Parathyroid adenoma (tissue), 2 donors: ENCODE measurements around the gene CERK.

Experiments
- H2AFZ ChIP-seq: fragments of 300-600 bp; sonication (generic); one replicate; pipeline ENCODE4 v1.7.0; 2017; ENCODE audit warnings: antibody characterized with exemption, mild to moderate bottlenecking
- H3K27ac ChIP-seq: fragments of 300-600 bp; sonication (generic); one replicate; pipeline ENCODE4 v1.7.0; 2017
- H3K27me3 ChIP-seq: fragments of 300-600 bp; sonication (generic); one replicate; pipeline ENCODE4 v1.7.0; 2017; ENCODE audit warnings: low read length; ENCODE audit not compliant: control insufficient read depth, insufficient read depth
- H3K36me3 ChIP-seq: fragments of 300-600 bp; sonication (generic); one replicate; pipeline ENCODE4 v1.7.0; 2017; ENCODE audit warnings: low read length; ENCODE audit not compliant: control insufficient read depth, insufficient read depth
- H3K4me1 ChIP-seq: fragments of 300-600 bp; sonication (generic); one replicate; pipeline ENCODE4 v1.7.0; 2017; ENCODE audit warnings: control low read depth
- H3K4me2 ChIP-seq: fragments of 300-600 bp; sonication (generic); one replicate; pipeline ENCODE4 v1.7.0; 2017; ENCODE audit warnings: low read length
- H3K4me3 ChIP-seq: fragments of 300-600 bp; sonication (generic); one replicate; pipeline ENCODE4 v1.7.0; 2017; ENCODE audit warnings: low read depth, low read length
- H3K79me2 ChIP-seq: fragments of 300-600 bp; sonication (generic); one replicate; pipeline ENCODE4 v1.7.0; 2017; ENCODE audit warnings: control low read depth
- H3K9ac ChIP-seq: fragments of 300-600 bp; sonication (generic); one replicate; pipeline ENCODE4 v1.7.0; 2017; ENCODE audit warnings: mild to moderate bottlenecking
- H3K9me3 ChIP-seq: fragments of 300-600 bp; sonication (generic); one replicate; pipeline ENCODE4 v1.7.0; 2017; ENCODE audit warnings: low read length; ENCODE audit not compliant: control insufficient read depth
- CTCF ChIP-seq: fragments of 300-600 bp; sonication (generic); IDR thresholded peaks from one replicate; pipeline ENCODE4 v1.7.0; 2017; ENCODE audit warnings: antibody characterized with exemption, mild to moderate bottlenecking
- donor health status: primary hyperparathyroidism.

CERK gene

GRCh38 chr22:46703171-46703995 lies 34.7 kb downstream of the CERK start:
- Histone ChIP-seq H2AFZ (no peak overlapping the region), H3K4me1 (no peaks in the 10 kb centered on the region), H3K4me3 (no peak overlapping the region), H3K9ac (no peak overlapping the region), H3K79me2 (no peaks in the 10 kb centered on the region), H3K4me2 (no peak overlapping the region), H3K27ac (no peak overlapping the region), H3K9me3 (no peaks in the 10 kb centered on the region), H3K36me3 (no peaks in the 10 kb centered on the region), H3K27me3 (no peaks in the 10 kb centered on the region)
- TF ChIP-seq CTCF = no peak

GRCh38 chr22:46701262-46701661 lies 36.8 kb downstream of the CERK start:
- no peaks in the 10 kb centered on the region for H3K27me3 ChIP-seq
- H3K79me2 ChIP-seq = no peaks in the 10 kb centered on the region
- H3K27ac ChIP-seq = no peak overlapping the region
- H2AFZ ChIP-seq = no peak overlapping the region
- no peak overlapping the region for H3K9ac ChIP-seq
- H3K4me3 ChIP-seq = no peak overlapping the region
- H3K4me1 ChIP-seq = no peaks in the 10 kb centered on the region
- no peak overlapping the region for H3K4me2 ChIP-seq
- TF ChIP-seq CTCF = no peak
- no peaks in the 10 kb centered on the region for H3K9me3 ChIP-seq
- no peaks in the 10 kb centered on the region for H3K36me3 ChIP-seq

- H2AFZ ChIP-seq = no peak overlapping the region
- no peaks in the 10 kb centered on the region for H3K9me3 ChIP-seq
- TF ChIP-seq CTCF = no peak
- H3K27me3 ChIP-seq = no peaks in the 10 kb centered on the region
- H3K27ac ChIP-seq = no peak overlapping the region
- H3K4me2 ChIP-seq = no peak overlapping the region
- H3K4me1 ChIP-seq = no peaks in the 10 kb centered on the region
- H3K36me3 ChIP-seq = no peaks in the 10 kb centered on the region
- no peak overlapping the region for H3K9ac ChIP-seq
- H3K79me2 ChIP-seq = no peaks in the 10 kb centered on the region
- H3K4me3 ChIP-seq = no peak overlapping the region
Observed at GRCh38 chr22:46699091-46699490, 39.0 kb downstream of the CERK start.

- Histone ChIP-seq H3K27ac (no peak overlapping the region), H3K4me3 (no peak overlapping the region), H3K27me3 (no peaks in the 10 kb centered on the region), H2AFZ (no peak overlapping the region), H3K79me2 (no peaks in the 10 kb centered on the region), H3K9ac (no peak overlapping the region), H3K36me3 (no peaks in the 10 kb centered on the region), H3K4me2 (no peak overlapping the region), H3K9me3 (no peaks in the 10 kb centered on the region), H3K4me1 (no peaks in the 10 kb centered on the region)
- TF ChIP-seq CTCF = no peak
Observed at GRCh38 chr22:46697811-46698515, 40.1 kb downstream of the CERK start.
